ENCODE results near the gene AFDN.

The AFDN gene

DNA sequence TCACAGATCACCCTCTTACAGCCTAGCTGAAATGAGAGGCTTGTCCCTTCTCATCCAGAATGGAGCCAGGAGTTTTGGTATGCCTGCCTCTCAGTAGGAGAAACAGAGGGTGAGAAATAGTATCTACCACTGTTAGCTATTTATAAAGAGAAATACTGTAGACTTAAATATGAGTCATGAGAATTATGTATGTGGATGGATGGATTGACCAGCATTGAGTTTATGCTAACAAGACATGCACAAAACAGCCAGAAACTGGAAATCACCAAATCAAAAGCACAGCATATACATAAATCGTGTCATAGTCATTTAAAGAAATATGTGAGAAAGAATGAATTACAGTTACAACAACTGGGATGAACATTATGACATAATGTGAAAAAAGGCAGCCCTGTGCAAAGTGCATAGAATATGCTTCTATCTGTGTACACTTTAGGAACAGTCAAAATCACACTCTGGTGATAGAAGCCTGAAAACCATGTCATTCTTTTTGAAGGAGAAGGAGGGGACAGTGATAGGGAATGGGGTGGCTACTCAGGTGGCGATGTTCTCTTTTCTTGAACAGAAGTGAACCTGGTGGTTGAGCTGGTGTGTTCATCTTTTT, 90.9 kb downstream of the AFDN start:
- DNase-seq (ENCODE audit: low read depth in 2 of 2) = no peak

DNA sequence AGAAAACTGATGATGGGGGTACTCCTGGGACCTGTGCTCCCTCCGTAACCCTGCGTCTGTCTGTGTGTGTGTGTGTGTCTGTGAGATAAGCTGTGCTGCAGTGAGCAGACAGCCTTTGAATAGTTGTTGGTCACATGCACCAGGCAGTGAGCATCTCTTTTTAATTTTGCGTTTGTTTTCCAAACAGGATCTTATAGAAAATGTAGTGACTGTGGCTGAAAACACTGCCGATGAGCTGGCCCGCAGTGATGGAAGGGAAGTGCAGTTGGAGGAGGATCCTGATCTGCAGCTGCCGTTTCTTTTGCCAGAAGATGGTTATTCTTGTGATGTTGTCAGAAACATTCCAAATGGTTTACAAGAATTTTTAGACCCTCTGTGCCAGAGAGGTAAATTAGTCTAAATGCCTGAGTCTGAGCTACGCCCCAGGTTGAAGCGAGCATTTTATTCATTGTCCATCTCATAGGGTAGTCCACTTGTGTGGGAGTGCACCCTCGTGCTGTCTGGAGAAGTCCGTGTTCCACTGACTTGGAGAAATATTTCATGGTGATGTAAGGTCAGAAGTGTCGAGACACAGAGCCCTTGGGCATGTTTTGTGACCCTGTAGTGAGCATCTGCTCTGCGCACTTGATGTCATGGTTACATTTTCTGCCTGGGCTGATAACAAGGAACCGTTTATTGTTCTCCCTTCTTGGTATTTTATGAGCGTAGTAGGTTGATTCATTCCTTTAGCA, 92.0 kb downstream of the AFDN start:
- no peak for DNase-seq (ENCODE audit: low read depth in 2 of 2)

DNA sequence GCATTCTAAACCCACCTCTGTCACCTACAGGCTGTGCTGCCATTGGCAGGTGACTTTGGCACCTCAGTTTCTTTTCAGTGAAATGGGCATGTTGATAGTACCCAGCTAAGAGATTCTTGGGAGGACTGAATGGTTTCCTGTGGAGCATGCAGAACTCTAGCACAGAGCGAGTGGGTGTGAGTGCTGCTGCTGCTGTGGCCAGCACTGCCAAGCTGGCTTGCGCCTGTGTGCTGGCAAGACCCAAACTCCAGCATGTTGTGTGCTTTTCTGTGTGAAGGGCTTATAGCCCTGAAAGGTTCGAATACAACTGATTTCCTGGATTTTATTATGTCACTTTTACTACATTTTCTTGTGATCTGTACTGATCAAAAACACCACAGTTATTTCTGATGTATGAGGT, 92.6 kb downstream of the AFDN start:
- no peak for DNase-seq (ENCODE audit: low read depth in 2 of 2)

DNA sequence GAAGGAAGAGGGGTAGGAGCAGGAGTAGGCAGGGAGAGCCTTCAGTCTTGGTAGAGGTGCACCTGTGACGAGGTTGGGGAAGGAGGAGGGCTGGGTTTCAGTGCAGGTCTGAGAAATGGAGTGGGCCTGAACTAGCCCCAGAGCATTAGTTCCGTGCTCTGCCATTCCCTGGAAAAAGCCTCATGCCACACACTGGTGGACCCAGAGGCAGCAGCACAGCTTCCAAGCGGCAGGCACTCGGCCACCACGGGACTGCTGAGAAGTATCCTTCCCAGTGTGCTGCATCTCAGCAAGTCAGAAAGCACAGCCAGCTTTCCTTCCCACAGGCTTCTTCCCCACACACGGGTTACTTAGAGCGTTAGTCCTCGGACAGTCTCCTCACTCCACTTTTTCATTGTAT, 93.5 kb downstream of the AFDN start:
- DNase-seq (ENCODE audit: low read depth in 2 of 2) = no peak

DNA sequence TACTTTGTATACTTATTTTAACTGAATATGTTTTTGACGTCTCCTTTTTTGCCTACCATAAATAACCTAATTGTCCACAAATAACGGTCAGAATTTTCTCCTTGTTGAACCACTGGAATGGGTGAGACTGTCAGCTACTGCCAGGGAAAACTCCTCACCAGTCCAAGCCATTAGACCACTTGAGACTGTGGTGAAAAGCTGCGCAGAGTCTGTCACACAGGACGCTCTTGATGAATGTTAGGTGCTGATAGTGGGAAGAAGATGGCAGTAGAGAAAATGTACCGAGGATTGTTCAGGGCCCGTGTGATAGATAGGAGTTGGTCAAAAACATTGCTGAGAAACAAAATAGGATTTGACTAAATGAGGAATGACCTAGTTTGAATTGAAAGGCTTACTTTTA, 95.1 kb downstream of the AFDN start:
- no peak for DNase-seq (ENCODE audit: low read depth in 2 of 2)

DNA sequence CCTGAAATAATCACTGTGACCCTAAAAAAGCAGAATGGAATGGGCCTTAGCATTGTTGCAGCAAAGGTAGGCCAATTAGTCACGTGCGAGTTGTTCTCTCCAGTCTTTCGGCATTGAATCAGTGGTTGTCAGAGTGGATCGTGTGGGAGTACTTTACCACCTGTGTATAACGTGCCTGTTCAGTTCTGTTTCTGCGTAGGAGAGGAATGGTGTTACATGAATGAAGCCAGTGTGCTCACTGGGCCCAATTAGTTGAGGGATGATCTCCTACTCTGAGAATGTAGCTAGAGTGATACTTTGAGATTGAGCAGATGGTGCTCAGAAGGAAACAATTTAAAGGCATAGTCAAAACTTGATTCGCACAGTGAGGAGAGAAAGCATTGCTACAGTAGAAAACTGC, 98.3 kb downstream of the AFDN start:
- no peak for DNase-seq (ENCODE audit: low read depth in 2 of 2)

DNA sequence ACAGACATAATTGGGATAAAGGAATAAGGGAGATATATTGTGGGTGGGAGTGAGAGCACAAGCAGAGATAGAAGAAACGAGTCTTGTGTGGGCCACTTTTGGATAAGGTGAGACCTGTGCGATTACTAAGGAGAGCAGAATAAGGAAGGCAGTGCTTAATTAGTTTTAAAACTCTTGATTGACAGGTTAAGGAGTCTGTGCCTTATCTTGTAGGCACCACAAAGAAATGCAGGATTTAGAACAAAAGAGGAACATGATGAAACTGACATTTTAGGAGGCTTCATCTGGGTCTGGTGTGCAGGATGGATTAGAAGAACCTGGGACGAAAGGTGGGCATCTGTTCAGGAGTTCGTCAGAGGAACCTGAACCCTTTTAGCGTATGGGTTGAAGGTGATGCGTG, 100.5 kb downstream of the AFDN start:
- no peak for DNase-seq (ENCODE audit: low read depth in 2 of 2)

DNA sequence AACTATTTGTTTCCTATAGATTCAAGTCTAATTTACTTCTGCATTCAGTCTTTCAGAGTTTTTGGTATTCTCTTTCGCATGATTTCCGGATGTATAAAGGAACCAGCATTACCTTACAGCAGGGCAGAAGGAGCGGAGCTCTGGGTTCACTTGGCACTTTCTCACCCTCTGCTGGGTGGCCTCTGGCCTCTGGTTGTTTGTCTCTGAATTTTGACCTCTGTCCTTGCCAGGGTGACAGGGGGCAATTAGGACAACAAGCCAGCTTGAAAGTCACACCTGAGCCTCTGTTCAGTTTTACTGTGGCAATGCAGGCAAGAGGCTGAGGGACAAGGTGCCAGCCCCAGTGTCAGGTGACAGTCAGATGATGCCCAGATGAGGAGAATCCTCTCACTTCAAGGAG, 101.4 kb downstream of the AFDN start:
- no peak for DNase-seq (ENCODE audit: low read depth in 2 of 2)

DNA sequence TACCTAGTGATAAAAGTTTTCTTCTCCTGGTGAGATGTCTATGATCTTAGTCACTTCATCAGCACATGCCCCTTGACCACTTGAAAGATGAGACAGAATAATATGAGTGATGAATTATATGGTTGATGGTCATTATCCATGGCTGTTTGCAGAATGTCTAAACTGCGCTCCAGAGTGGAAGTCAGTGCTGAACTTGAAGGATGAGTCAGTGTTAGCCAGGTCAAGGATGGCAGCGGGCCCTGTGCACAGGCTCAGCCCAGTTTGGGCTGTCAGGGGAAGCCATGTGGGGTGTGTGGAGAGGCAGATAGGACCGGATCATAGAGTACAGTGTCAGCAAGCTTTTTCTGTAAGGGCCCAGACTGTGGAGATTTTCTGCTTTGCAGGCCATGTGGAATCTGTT, 103.6 kb downstream of the AFDN start:
- DNase-seq (ENCODE audit: low read depth in 2 of 2) = no peak

DNA sequence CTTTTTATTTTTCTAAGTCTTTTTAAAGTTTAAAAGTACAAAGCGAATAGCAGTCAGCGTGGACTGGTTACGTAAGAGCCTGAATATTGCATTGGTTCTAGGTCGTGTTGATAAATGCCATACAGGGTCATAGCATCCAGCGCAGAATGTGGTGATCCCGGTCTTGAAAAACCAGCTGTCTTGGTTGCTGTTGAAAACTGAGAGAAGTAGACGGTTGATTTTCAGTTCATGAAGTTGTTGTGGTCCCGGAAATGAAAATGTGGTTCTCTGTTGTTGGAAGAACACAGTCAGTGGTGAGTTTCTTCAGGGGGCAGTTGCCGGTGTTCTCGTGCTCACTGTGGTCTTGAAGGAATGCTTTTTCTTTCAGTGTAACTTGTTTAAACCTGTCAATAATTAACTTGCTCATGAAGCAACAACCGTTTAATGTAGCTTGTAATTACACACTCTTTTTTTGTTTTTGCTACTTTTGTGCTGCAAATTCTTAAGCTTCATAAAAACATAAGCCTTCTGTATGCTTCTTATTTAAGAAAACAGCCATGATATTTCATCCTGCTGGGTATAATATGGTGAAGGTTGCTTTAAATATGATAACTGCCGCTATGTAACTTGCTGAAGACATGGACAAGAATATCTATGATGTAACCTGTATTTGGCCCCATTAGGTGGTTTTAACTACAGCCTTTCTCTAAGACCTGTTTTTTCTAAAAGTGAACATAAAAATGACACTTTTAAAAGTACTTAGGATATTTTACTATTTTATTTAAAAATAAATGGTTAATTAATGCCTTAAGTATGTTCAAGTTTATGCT, 106.0 kb downstream of the AFDN start:
- no peak for DNase-seq (ENCODE audit: low read depth in 2 of 2)

DNA sequence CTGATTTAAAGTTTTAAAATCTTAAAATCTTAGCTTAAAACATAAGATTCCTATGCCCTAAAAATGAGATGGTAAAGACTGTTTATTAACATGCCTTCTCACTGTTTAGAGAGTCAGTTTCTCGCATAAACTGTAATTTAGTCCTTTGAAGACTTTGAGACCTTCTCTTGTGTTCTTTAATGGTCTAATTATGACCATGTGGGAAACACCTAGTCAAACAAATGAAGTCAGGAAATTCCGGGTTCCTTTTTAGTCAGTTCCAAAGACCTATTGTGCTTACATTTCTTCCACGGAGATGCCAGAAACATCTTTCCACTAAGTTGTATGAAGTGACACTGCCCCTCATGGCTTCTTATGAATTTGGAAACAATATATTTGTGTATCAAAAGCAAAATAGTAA, 106.6 kb downstream of the AFDN start:
- DNase-seq (ENCODE audit: low read depth in 2 of 2) = no peak

DNA sequence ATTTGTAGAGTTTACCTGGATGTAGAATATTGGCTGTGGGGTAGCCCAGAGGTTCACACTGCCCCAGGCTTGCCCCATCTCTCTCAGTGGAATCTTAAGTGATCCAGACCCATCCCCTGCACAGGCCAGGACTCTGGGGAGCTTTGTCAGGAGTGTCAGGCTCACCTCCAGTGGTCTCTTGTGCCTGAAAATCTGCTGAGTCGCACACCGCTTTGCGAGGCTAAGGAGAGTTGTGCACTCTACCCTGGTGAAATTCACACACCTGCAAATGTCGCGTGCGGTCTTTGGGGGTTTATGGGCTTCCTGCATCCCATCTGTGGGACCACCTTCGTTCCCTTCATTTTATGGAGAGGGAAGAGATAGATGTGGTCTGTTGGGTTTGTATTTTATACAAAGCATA, 107.1 kb downstream of the AFDN start:
- DNase-seq (ENCODE audit: low read depth in 2 of 2) = no peak

DNA sequence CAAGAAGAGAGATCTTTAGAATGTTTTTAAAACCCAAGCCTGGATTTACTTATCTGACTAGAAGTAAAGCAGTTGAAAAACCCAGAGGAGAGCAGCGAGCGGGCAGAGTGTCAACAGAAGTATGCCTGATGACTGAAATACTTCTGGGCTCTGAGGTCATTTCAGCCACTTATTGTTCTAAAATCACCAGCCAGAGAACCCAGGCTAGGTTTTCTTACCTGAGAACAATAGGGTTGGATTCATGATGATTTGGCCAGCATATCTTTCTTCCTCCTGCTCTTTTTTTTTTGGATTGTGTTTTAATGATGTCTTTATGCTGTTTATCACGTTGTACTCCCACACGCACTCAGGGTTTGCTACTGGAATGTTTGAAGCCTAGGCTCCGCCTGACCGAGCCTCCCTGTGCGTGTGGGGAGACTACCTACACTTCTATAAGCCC, 107.7 kb downstream of the AFDN start:
- DNase-seq (ENCODE audit: low read depth in 2 of 2) = no peak

DNA sequence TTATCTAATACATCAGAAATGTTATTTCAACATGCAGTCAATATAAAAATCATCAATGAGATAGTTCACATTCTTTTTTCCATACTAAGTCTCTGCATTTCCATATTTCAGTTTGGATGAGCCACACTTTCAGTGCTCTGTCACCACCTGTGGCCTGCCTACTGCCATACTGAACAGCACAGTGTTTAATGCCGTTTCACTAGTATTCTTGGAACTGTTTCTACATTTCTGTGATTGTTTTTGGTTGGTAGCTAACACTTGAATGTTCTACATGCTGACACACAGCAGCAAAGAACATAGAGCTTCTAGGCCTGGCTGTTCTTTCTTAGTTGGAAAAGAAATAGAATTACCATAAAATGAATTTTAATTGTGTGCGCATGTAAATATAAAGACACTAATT, 109.3 kb downstream of the AFDN start:
- DNase-seq (ENCODE audit: low read depth in 2 of 2) = no peak

DNA sequence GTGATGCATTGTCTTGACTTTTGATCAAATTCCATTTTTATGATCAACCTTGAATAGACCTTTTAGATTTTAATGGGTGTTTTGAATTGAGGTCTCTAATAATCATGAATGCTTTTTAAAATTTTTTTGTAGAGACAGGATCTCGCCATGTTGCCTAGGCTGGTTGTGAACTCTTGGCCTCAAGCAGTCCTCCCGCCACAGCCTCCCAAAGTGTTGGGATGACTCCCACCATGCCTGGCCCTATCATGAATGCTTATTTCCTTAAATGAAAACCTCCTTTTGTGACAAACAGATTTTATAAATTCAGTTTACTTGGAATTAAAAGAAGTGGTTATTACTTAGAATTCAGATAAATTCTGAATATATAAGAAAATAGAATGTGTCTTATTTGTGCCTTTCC, 110.6 kb downstream of the AFDN start:
- DNase-seq (ENCODE audit: low read depth in 2 of 2) = no peak

DNA sequence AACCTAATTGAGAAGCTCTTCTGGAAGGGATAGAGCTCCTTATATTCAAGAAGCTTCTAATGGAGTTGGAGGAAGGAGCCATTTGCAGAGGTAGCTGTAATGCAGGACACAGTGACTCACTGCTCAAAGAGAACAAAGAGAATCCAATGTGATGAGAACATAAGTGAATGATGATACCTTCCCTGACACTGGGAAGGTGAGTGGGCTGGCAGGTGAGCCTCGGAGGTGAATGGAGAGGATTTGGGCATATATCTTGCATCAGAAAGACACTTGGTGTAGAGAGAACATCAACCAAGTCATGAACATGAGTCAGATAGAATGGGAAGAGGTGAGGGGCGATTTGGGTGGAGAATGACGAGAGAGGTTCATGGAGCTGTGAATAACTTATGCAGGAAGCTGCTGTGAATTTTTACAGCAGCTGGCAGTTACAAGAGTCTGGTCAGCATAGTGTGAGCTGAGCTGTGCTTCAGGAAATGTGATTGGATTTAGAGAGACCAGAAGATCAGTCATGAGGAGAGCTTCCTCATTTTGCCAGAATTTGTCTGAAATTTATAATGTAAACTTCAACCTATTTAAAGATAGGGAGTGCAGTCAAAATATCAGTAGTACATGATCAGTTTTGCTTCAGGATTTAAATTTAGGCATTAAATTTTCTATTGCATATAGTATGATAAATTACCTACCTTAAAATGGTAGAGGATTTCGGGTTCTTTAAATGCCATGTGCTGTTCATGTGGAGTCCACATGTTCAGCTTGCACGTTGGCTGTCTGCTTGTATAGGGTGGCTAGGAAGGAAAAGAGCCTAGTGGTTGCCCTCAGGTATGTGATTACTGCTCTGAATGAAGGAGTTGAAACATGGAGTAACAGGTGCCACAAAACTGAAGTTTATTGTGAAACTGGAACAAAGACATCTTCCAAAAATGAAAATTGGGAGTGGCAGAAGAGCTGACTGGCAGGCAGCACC, 111.5 kb downstream of the AFDN start:
- DNase-seq (ENCODE audit: low read depth in 2 of 2) = no peak

DNA sequence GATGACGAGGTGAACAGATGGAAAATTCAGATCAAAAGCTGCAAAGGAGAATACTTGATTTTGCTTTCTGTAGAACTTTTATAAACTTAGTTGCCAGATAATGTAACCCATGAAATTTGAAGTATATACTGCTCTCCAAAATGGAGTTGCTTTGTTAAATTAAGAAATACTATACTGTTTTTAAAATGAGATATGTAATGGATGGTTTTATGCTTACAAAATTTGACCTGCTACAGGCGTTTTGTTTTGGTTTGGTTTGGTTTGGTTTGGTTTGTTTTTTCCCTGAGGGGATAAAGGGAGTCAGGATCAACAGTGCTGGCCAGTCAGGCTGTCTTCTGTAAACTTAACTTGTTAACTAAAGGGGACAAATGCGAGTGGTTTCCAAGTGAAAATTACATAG, 115.1 kb downstream of the AFDN start:
- DNase-seq (ENCODE audit: low read depth in 2 of 2) = no peak

DNA sequence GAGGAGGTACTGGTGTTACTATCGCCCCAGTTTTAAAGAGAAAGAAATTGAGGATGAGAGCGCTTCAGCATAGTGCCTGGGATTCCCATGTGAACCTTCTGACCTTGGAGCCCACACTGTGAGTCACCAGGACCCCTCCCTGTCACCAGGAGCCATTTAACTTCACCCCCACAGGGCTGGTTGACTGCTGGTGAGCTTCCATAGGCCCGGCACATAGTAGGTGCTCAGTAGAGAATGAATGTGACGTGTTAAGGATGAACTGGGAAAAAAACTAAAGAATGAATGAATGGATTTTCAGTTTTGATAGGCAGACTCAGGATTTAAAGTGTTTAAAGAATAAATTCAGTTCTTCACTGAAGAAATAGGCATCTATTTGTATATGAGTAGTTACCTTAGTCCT, 117.4 kb downstream of the AFDN start:
- no peak for DNase-seq (ENCODE audit: low read depth in 2 of 2)

DNA sequence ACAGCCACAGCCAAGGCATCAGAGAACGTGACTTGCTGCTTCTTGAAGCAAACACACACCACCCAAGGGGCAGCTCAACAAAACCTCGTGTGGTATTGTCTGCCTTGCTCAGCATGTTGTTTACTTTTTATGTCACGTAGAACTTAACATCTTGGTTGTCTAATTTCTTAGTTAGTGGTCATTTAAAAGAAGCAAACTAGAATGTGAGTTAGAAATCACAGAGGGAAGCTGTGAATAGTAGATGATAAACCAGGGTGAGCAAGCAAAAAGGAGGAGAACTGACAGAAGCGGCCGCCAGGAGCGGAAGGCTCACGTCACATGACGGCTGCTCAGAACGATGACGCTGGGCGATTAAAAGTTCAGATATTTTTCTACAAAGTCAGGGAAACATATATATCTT, 119.3 kb downstream of the AFDN start:
- DNase-seq (ENCODE audit: low read depth in 2 of 2) = no peak

DNA sequence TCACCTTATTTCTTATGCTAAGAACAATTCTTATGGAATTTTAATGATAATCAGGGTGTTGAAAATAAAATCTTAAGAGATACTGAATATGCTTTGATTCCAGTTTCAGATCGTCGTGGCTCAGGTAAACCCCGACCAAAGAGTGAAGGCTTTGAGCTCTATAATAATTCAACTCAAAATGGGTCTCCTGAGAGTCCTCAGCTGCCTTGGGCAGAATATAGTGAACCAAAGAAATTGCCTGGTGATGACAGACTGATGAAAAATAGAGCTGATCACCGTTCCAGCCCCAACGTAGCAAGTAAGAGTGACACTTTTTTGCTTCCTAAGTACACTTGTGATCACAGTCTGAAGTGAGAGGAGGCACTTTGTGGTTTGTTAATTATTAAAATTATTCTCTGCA, 119.9 kb downstream of the AFDN start:
- DNase-seq (ENCODE audit: low read depth in 2 of 2) = no peak

DNA sequence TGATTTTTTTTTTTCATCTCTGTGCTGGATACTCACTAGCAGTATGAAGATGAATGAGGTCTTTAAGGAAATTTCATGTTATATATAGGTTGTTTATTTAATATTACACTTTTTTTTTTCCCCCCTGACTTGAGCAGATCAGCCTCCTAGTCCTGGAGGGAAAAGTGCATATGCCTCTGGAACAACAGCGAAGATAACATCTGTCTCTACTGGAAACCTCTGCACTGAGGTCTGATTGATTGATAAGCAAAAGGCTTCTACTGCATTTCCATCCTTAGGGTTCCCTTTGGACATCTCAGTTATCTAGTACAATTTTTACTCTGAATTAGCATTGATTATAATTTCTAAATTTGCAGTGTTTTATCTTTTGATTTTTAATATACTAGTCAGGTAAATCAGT, 121.0 kb downstream of the AFDN start:
- DNase-seq (ENCODE audit: low read depth in 2 of 2) = no peak

DNA sequence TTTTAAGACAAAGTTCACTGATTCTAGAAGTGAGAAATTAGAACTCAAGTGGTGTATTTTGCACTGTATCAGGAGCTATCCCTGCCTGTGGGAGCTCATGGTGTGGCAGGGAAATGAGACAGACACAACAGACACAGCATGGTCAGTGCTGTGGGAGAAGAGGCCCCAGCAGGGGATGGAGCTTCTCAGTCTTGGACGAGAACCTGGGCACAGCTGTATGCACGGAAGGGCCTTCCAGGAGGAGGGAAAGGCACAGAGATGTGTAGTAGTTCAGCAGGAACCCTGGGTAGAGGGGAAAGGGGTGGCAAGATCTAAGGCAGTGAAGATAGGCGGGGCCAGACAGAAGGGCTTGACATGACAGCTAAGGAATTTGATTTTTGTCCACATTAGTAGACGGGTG, 122.0 kb downstream of the AFDN start:
- no peak for DNase-seq (ENCODE audit: low read depth in 2 of 2)

Measured in stimulated activated CD8-positive, alpha-beta memory T cell treated with anti-CD3 and anti-CD28 coated beads, Interleukin-7, amount 100 ng/mL, for 4 hours (primary cell).